Measurements from ENCODE around the gene RAD51B.
"Not testable (repeated sequence)": the region's sequence is repeated elsewhere in the genome, so short reads cannot be mapped to it uniquely, and the experiment has no call there.

The RAD51B gene

DNA sequence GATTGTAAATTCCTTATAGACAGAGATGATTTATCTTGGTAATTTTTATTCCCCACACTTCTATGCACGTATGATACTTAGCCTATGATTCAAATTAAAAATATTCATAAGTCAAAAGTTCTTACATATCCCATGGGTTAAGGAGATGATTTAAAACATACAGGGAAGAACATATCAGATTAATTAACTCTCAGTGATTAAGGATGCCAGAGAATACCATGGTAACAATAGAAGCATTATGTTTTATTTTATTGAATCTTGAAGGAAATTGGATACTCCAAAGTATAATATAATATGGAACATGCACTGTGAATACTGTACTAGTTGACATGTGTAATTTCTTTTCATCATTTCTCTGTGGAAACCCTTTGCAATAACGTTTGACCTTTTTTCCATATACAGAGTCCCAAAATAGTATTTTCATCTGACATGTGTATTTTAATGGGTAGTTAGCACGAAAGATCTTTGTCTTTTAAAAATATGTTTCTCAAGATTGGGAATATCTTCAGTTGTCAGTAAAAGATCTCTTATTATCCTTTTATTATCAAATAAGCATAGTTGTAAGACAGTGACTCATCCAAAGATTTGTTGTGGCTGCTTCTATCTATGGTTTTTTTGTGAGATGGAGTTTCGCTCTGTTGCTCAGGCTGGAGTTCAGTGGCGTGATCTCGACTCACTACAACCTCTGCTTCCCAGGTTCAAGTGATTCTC, 166.7 kb downstream of the RAD51B start:
- DNase-seq (ENCODE audit: low read depth), result no peak

DNA sequence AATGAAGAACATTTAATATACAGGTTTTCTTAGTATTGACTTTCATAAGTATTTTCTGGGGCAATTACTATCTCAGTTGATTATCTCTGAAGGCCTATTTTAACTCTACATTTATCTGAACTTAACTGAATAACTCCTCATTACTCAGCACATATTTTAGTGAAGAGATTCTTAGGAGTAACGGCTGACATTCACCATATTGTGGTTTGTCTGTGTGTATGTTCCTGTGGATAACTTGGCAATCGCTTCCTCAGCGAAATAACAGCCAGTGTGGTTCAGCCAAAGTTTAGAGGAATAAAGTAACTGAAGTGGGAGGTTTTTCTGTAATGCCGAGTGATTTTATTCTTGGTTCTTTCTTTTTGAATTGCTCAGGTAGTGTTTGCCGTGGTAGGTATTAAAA, 168.0 kb downstream of the RAD51B start:
- DNase-seq (ENCODE audit: low read depth), result no peak

DNA sequence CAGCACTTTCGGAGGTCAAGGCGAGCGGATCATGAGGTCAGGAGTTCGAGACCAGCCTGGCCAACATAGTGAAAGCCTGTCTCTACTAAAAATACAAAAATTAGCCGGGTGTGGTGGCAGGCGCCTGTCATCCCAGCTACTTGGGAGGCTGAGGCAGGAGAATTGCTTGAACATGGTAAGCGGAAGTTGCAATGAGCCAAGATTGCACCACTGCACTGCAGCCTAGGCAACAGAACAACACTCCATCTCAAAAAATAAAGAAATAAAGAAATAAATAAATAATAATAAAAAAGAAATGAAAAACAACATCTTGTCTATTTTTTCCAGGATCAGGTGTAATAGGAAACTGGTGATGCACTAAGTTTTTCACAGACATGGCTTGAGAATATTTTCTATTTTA, 168.6 kb downstream of the RAD51B start:
- not testable (repeated sequence) for DNase-seq (ENCODE audit: low read depth)

DNA sequence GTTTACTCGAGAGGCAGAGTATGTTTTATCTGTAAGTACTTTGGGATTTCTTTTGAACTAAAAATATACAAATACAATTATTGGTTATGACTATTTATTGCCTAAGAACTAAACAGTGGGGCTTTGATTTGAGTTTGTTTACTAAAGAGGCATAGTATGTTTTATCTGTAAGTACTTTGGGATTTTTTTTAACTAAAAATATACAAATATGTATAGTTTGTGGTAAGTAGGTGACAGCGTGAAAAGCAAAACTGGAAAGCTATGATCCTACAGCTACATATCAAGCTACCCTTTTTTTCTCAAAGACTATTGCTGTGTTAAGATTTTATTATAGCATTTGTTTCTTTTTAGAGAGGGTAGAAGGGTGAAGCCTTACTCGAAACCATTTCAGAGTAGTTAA, 171.0 kb downstream of the RAD51B start:
- DNase-seq (ENCODE audit: low read depth), result no peak

DNA sequence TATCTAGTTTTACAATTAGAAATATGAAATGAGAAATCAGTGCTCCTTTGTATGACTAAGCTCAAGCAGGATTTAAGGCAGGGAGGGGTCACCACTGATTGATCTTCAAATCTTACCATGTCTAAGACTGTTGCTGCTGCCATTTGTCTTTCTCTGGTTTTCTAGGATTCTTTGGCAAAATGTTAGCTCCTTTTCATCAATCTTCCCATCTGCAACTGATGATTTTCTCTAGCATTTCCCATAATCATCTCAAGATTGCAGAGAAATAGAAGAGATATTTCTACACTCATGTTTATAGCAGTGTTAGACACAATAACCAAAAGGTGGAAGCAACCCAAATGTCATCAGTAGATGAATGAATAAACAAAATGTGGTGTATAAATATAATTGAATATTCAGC, 175.0 kb downstream of the RAD51B start:
- no peak for DNase-seq (ENCODE audit: low read depth)

DNA sequence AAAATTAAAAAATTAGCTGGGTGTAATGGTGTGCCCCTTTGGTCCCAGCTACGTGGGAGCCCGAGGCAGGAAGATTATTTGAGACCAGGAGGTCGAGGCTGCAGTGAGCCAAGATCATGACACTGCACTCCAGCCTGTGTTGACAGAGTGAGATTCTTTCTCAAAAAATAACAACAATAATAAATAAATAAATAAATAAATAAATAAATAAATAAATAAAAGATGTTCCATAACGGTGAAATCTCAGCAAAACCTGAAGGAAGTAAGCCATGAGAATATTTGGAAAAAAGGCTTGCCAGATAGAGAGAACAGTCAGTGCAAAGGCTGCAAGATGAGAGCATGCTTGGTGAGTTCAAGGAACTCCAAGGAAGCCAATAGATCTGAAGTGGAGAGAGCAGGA, 176.7 kb downstream of the RAD51B start:
- DNase-seq (ENCODE audit: low read depth), result no peak

DNA sequence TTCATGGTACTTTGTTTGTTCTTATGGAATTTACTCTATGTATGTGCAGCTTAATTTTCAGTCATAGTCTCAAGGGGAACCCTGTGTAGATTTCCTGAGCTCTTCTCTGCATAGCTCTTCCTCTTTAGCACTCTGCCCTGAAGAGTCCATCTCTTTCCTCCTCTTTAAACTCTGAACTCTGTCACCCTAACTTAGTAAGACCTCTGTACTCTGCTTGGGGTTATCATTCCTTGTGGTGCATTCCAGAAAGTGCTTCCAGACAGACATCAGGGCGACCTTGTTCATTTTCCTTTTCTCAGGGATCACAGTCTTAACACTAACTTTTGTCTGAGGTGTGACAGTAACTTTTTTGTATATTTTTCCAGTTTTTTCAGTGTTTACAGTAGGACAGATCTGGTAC, 179.3 kb downstream of the RAD51B start:
- no peak for DNase-seq (ENCODE audit: low read depth)

DNA sequence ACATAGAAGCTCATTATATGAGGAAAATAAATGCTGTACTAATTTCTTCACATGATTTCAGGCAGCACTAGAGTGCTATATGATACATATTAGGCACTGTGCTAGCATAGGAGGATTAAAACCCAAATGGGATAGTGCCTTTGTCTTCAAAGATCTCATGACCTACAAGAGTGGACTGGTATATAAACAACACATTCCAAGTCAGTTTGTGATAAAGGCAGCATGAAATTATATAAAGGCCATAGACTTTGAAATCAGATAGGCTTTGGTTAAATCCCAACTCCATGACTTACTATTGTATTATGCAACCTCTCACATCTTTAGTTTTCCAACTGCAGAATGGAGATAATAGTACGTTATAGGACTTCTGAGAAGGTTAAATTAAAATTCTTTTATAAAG, 179.7 kb downstream of the RAD51B start:
- no peak for DNase-seq (ENCODE audit: low read depth)

DNA sequence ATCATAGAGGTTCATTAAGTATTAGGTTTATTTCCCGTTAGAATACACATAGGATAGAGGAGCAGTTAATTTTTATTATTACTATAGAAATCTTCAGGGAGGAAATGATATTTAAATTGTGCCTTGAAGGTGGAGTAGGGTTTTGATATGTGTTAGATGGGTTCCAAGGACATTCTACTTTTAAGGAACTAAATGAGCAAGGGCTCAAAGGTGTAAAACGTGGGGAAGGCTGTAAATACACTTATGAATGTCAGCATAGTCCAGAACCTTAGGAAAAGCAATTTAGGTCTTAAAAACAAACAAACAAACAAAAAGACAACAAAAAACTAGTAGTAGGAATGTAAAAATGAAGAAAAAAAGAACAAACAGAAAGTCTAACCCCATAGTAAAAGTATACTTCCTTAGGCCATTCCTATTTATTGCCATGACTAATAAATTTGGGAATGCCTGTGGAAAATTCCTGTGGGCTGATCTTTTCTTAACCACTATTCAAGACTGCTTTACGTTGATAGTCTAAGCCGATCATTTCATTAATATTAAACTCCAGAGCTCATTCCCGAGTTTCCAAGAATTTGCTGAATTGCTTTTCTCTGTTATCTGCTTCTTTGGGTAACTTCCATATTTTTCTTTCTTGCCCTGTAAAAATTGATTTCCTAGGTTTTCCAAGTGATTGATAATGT, 180.3 kb downstream of the RAD51B start:
- DNase-seq (ENCODE audit: low read depth), result peak; percentile 47

DNA sequence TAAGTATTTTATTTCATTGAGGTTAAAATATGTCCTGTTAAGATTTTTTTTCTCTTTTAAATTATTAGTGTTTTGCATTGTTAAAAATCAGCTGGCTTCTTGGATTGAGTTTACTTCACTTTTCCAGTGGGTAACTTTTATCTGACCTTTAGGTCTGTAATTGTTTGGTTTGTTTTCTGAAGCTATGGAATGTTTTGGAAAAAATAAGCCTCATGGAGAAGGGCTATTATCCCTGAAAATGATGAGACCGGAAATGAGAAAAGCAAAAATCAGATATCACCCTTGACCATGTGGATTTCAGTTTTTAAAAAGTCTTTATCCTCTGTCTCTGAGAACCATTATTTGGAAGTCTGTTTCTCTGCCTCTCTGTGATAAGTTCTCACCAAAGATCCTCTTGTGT, 180.9 kb downstream of the RAD51B start:
- no peak for DNase-seq (ENCODE audit: low read depth)

DNA sequence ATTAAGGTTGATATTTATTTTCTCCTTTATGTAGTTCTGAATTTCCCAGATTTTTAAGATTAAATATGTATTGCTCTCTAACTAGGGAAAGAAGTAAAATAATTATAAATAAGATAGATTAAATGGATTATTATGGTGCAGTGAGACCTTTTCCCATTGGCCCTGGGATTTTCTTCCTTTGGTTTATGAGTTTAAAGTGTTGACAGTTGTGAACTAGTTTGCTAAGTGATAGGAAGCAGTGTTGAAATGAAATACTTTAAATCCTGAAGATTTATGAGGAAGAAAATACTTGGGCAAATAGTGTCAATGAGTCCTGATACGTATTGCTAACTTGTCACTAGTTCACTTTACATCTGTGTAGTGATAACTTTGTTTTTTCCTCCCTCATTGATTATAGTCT, 188.9 kb downstream of the RAD51B start:
- DNase-seq (ENCODE audit: low read depth), result no peak

DNA sequence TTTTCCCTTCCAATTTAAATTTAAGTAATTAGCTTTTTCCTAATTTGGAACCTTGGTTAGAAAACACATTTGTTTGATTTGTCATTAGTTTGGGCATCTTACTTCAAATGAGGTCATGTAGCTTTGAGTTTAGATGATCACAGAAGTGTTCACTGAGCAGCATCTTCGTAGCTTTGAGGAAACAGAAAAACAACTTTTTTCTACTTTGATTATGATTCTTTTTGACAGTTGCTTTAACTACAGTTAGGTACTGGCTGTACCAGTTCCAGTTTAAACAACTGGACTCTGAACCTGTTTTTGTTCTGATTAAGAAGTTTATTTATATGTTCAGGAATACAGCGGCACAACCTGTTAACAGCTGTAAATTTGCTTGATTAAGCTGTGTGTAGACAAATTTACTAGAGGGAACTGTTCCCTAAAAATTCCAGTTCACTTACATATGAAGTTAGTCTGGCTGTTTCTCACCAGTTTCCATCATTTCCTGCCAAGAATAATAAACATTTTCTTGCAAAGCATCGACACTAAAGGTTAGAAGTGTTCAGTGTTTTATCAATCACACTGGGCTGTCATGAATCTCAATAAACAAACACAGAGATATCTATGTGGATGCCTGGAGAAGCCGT, 191.9 kb downstream of the RAD51B start:
- no peak for DNase-seq (ENCODE audit: low read depth)

DNA sequence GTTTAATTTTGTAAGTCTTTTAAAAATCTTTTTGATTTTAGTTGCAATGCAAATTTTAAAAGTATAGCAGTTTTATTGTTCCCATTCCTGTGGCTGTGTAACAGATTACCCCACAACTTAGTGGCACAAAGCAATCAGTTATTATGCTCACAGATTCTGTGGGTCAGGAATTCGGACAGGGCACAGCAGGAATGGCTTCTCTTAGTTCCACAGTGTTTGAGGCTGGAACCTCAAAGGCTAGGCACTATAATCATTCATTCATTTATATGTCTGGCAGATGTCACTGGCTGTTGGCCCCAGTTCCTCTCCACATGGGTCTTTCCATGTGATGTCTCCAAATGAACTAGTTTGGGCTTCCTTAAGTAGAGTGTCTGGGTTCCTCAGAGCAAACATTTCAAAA, 193.3 kb downstream of the RAD51B start:
- no peak for DNase-seq (ENCODE audit: low read depth)

DNA sequence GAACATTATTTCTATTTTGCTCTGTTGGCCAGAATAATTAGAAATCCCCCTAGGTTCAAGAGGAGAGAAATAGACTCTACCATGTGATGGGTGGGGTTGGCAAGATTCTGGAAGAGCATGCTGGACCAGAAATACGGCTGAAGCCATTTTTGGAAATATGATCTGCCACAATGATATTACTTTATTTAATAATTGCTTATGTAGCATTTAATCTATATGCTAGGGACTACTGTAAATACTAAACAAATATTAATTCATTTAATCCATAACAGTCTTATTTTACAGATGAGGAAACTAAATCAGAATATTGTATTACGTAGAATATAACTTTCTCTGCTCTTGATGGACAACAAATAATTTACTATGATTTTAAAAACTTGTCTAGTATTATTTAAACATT, 193.7 kb downstream of the RAD51B start:
- DNase-seq (ENCODE audit: low read depth), result no peak

DNA sequence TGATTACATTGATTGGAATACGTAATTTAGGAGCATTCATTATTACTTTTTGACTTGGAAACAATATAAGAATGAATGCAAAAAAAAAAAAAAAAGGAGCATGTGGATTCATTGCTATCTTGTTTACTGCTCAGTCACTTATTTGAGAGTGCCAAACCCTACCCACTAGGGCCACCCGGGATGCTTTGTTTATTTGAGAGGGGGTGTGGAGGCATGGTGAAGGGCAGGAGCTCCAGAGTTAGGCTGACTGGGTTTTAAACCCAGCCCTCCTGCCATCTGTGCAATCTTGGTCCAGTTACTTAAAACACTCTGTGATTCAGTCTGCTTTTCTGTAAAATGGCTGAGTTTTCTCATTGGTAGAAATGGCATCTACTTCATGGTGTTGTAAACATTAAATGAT, 195.2 kb downstream of the RAD51B start:
- no peak for DNase-seq (ENCODE audit: low read depth)

DNA sequence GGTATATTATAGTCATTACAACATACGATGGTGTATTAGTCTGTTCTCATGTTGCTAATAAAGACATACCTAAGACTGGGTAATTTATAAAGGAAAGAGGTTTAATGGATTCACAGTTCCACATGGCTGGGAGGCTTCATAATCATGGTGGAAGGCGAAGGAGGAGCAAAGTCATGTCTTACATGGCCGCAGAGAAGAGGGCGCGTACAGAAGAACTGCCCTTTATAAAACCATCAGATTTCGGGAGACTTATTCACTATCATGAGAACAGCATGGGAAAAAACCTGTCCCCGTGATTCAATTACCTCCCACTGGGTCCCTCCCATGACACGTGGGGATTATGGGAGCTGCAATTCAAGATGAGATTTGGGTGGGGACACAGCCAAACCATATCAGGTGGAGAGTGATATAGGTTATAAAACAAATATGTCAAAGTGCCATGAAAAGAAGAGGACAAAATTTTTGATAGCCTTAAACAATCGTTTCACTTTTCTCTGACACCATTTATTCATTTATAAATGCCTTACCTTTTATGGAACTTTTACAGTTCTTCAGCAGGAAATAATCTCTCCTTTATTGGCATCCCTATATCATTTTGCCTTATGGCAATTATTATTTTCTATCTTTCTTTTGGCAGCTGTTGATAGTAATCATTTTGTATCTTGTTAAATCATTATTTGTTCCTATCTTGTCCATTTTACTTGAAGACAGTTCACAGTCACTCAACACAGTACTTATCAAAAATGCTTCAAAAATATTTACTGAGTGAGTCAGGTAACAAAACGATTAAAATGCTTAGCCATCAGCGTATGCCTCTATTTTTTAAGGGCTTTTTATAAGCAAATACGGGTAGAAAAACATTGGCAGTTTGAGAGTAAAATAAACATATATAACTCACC, 196.0 kb downstream of the RAD51B start:
- no peak for DNase-seq (ENCODE audit: low read depth)

DNA sequence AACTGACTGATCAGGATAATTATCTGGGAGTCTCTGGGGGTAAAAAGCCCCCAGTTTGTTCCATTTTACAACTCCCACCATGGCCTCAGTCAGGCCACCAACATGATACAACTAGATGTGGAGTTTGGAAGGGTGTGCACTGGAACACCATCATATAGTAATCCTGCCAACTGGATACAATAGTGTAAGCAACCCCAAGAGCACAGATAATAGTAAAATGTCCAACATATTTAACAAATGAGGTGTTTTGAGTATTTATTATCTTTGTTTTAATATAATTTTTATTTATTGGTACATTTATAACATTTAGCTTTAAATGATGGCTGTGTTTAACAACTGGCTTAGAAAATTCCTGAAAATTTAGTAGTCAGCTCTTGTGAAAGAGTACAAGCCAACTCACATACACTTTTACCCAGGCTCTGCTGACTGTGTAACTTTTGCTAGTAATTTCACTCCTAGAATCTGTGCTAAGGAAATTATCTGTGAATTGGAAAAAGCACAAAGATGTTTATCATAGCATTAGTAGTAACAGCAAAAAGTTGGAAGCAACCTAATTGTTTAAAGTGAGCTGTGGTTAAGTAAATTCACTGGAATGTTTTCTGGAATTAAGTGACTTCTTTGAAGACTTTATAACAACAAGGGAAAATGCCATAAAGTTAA, 196.8 kb downstream of the RAD51B start:
- no peak for DNase-seq (ENCODE audit: low read depth)

DNA sequence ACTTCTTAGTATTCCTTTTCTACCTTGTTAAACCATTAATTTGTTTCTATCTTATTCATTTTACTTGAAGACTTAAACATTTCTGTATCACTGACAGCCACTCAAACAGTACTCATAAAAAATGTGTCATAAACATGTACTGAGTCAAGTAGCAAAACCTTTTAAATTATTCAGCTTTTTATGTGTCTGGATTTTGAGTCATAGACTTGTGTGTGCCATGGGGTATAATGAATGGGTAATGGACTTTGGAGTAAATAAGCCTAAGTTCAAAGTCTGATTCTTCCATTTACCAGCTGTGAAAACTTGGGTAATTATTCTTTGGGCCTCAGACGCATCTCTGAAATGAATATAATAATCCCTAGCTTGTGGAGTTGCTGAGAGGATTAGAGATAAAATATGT, 199.0 kb downstream of the RAD51B start:
- DNase-seq (ENCODE audit: low read depth), result no peak

DNA sequence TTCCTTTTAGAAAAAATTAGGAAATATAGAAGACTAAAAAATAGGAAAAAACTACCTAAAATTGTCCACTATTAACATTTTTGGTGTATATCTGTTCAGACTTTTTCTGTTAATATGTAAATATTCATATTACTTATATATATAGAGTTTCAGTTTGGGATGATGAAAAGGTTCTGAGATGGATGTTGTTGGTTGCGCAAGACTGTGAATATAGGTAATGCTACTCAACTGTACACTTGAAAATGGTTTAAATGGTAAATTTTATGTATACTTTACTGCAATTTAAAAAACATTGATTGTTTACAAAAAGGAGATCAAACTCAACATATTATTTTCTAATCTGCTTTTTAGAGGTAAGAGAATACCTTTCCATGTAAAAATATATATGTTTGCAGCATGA, 200.9 kb downstream of the RAD51B start:
- no peak for DNase-seq (ENCODE audit: low read depth)

DNA sequence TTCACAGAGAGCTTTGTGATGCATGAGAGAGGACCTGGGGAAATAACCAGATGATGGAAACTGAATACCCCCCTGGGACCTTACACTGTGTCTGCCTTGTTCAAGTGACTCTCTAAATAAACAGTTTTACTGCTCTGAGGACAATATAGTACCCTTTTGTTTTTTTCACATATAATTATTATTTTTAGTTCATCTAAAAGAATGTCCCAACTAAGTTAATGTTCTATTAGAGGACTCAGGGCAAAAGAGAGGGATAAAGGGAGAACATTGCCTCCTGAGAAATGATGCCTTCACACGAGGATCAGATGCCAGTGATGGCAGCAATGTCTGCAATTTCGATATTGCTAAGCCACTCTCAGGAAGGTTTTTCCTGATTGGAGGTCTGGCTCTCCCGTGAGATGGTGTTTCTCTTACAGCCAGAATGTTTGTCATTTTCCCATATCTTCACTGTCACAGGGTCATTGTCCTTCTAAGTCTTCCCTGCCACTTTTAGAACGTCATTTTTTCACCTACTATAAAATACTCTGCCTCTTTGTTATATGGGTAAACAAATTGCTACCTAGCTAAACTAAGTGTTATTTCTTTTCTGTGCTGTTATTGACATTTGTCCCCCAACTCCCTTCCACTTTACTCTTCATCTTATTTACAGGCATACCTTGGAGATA, 201.6 kb downstream of the RAD51B start:
- no peak for DNase-seq (ENCODE audit: low read depth)

DNA sequence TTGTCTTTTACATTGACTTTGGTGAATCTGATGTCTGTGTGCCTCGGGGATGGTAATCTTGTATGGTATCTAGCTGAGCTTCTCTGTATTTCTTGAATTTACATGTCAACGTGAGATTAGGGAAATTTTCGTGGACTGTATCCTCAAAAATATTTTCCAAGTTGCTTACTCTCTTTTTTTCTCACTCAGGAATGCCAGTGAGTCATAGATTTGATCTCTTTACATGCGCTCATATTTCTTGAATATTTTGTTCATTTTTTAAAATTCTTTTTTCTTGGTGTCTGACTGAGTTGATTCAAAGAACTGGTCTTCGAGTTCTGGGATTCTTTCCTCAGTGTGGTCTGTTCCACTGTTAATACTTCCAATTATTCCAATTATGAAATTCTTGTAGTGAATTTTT, 207.7 kb downstream of the RAD51B start:
- no peak for DNase-seq (ENCODE audit: low read depth)
